ENCODE results near the gene ZSCAN31. TPM values are rescaled to one million over a fixed set of nuclear protein-coding genes. Genes with fewer than 3 reads are reported as not detected.

ZSCAN31 gene
- total and polyA plus RNA-seq, 9 of the 15 experiments (the other 6 are each of a cell fraction or from before 2014, with no cell fraction given) = 3.9 to 12.1 (median 7.0) TPM

GRCh38 chr6:28335040-28335563 is 846 bp downstream of the ZSCAN31 start (continued):
- TF ChIP-seq ZBTB1 (CRISPR knock-in tag; IDR thresholded peaks at IDR 0.05; ENCODE audit: borderline replicate concordance, low read depth) = 0 out of 2 replicates have a peak, but pooled peaks have one; percentile 23
- TF ChIP-seq HBP1 (CRISPR knock-in tag; IDR thresholded peaks at IDR 0.05) = peak; percentile 80
- TF ChIP-seq PTRF (tag; IDR thresholded peaks at IDR 0.05) = no peak
- peak in 1 of 2 experiments; percentile 28; a peak in 2 of 4 replicates for TF ChIP-seq FOXK2 (conservative IDR thresholded peaks at IDR 0.05 in 1 of 2, IDR thresholded peaks at IDR 0.05 in 1 of 2; ENCODE audit: low read depth in 2 of 2)
- TF ChIP-seq TAF9B (IDR thresholded peaks at IDR 0.05; ENCODE audit: partially characterized antibody) = peak; percentile 6
- TF ChIP-seq TCF7 (IDR thresholded peaks at IDR 0.05; ENCODE audit: borderline replicate concordance) = peak; percentile 87; the same call in 1 of the 2 replicates
- peak; percentile 66; the same call in 1 of the 2 replicates for TF ChIP-seq ZNF274 (IDR thresholded peaks at IDR 0.05; ENCODE audit: borderline replicate concordance, low read depth, low read length)
- peak; percentile 42; the same call in 1 of the 2 replicates for TF ChIP-seq TRIM28 (IDR thresholded peaks at IDR 0.05)
- 0 out of 2 replicates have a peak, but pooled peaks have one; percentile 45 for TF ChIP-seq ETS1 (conservative IDR thresholded peaks at IDR 0.05; ENCODE audit: control insufficient read depth, low read depth, low read length)
- peak; percentile 99 for TF ChIP-seq TAL1 (IDR thresholded peaks at IDR 0.05)
- peak; percentile 86 for TF ChIP-seq HEY1 (CRISPR knock-in tag; IDR thresholded peaks at IDR 0.05; ENCODE audit: borderline replicate concordance)
- TF ChIP-seq BCLAF1 (IDR thresholded peaks at IDR 0.05; ENCODE audit: borderline replicate concordance in 1 of 2, control insufficient read depth in 1 of 2, low read depth in 2 of 2, low read length in 1 of 2) = peak in 1 of 2 experiments; percentile 68; a peak in 1 of 4 replicates
- TF ChIP-seq KLF16 (IDR thresholded peaks at IDR 0.05) = peak; percentile 99
- 0 out of 2 replicates have a peak, but pooled peaks have one; percentile 56 for TF ChIP-seq PHF21A (IDR thresholded peaks at IDR 0.05; ENCODE audit: borderline replicate concordance, low read depth)
- TF ChIP-seq ZNF584 (CRISPR knock-in tag; IDR thresholded peaks at IDR 0.05; ENCODE audit: low read depth) = 0 out of 2 replicates have a peak, but pooled peaks have one; percentile 30
- TF ChIP-seq DIDO1 (tag; IDR thresholded peaks at IDR 0.05; ENCODE audit: low read depth) = peak; percentile 51; the same call in 1 of the 2 replicates
- TF ChIP-seq BHLHE40 (IDR thresholded peaks at IDR 0.05; ENCODE audit: low read length) = peak; percentile 67; the same call in 1 of the 2 replicates
- peak; percentile 18; the same call in 1 of the 2 replicates for TF ChIP-seq ZNF324 (CRISPR knock-in tag; IDR thresholded peaks at IDR 0.05)
- TF ChIP-seq ZNF707 (CRISPR knock-in tag; conservative IDR thresholded peaks at IDR 0.05) = no peak
- 0 out of 2 replicates have a peak, but pooled peaks have one; percentile 58 for TF ChIP-seq ILF3 (IDR thresholded peaks at IDR 0.05; ENCODE audit: borderline replicate concordance)
- TF ChIP-seq ZC3H4 (CRISPR knock-in tag; IDR thresholded peaks at IDR 0.05; ENCODE audit: borderline replicate concordance) = peak; percentile 87; the same call in 1 of the 2 replicates
- TF ChIP-seq NUFIP1 (IDR thresholded peaks at IDR 0.05; ENCODE audit: partially characterized antibody) = peak; percentile 20
- peak; percentile 98 for TF ChIP-seq KDM1A (IDR thresholded peaks at IDR 0.05)
- no peak for TF ChIP-seq ZNF764 (CRISPR knock-in tag; IDR thresholded peaks at IDR 0.05; ENCODE audit: low read depth)

Data from K562 (cell line).